OCI-LY3 (cell line): ENCODE data around the gene CPED1.

Experiments used
- EZH2phosphoT487 ChIP-seq: fragments of 200-600 bp; shearing (Covaris generic); IDR thresholded peaks from 2 replicates; pipeline ENCODE4 v1.6.1; 2018; ENCODE audit warnings: antibody characterized with exemption, mixed run types, low read depth
- TF ChIP-seq, protein P1 (sequence below): fragments of 200-600, 300-600 bp; sonication (generic); IDR thresholded peaks from 2 replicates; pipeline ENCODE4 v1.5.1; 2014; ENCODE audit warnings: antibody characterized with exemption, low read length, low read depth

DNA sequence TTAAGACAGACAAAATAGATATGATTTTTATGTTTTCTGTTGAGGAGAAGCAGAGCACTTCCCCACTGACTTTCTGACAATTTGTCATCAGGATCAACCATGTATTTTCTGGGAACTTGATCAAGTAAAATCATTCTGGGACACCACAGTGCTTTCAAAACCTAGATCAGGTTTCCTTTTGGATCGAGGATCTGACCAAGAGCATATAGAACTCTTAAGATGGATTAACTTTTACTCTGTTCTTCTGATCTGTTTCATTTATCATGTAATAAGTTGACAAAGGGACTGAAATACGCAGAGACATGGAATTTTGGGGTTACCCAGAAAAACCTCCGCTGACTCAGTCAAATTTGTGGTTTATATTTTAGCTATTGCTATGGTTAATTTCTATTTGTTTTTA is 204.3 kb downstream of the CPED1 start:
- TF ChIP-seq, protein P1, sequence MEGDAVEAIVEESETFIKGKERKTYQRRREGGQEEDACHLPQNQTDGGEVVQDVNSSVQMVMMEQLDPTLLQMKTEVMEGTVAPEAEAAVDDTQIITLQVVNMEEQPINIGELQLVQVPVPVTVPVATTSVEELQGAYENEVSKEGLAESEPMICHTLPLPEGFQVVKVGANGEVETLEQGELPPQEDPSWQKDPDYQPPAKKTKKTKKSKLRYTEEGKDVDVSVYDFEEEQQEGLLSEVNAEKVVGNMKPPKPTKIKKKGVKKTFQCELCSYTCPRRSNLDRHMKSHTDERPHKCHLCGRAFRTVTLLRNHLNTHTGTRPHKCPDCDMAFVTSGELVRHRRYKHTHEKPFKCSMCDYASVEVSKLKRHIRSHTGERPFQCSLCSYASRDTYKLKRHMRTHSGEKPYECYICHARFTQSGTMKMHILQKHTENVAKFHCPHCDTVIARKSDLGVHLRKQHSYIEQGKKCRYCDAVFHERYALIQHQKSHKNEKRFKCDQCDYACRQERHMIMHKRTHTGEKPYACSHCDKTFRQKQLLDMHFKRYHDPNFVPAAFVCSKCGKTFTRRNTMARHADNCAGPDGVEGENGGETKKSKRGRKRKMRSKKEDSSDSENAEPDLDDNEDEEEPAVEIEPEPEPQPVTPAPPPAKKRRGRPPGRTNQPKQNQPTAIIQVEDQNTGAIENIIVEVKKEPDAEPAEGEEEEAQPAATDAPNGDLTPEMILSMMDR = no peak
- TF ChIP-seq EZH2phosphoT487 = no peak
